Measurements from ENCODE around the gene GFOD2. TPM values are rescaled to one million over a fixed set of nuclear protein-coding genes. Genes with fewer than 3 reads are reported as not detected.
"Not testable (repeated sequence)": the region's sequence is repeated elsewhere in the genome, so short reads cannot be mapped to it uniquely, and the experiment has no call there.

GFOD2 gene
- polyA plus RNA-seq, 1 donor = 6.4 TPM

DNA sequence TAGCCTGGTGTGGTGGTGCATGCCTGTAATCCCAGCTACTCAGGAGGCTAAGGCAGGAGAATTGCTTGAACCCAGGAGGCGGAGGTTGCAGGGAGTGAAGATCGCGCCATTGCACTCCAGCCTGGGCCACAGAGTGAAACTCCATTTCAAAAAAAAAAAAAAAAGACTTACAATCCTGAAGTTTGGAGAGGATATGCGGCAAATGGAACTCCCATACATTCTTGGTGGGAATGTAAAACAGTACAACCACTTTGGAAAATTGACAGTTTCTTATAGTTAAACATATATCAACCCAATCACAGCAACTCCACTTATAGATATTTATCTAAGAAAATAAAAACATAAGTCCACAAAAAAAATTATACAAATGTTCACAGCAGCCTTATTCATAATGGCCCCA is 11.9 kb downstream of the GFOD2 start:
- H3K4me3 ChIP-seq (ENCODE audit: low read length) = no peak overlapping the region
- DNase-seq = no peak
- no peak overlapping the region for H3K27ac ChIP-seq (ENCODE audit: low read length)
- H3K36me3 ChIP-seq (ENCODE audit: control insufficient read depth, insufficient read depth, low read length) = no peaks in the 10 kb centered on the region
- no peaks in the 10 kb centered on the region for H3K9me3 ChIP-seq (ENCODE audit: control insufficient read depth, low read depth, low read length)
- WGBS (ENCODE audit: insufficient coverage, low lambda C conversion rate) = no CpG with 5 or more reads among the region's 4 CpGs
- peaks cover 53% of the 10 kb centered on the region for H3K27me3 ChIP-seq (ENCODE audit: control insufficient read depth, insufficient read depth, low read length)
- no peaks in the 10 kb centered on the region for H3K4me1 ChIP-seq (ENCODE audit: control insufficient read depth, insufficient read depth, low read length)

DNA sequence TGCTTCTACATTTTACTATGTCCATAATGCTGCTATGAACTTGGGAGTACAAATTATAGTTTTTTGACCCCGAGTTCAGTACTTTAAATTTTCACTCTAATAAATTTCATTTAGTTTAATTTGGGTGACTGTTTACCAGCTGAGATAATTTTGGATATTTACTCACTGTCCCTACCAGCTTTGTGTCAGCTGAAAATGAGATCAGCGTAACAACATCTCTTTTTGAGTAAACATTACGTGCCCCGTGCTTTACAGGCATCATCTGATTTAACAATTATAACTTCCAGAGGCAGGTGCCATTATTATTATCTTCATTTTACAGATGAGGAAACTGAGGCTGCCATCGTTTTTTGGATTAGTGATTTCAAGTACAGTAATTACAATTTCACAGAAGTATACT is 15.0 kb downstream of the GFOD2 start:
- H3K27me3 ChIP-seq (ENCODE audit: control insufficient read depth, insufficient read depth, low read length) = peaks cover 31% of the 10 kb centered on the region
- no peak for DNase-seq
- H3K36me3 ChIP-seq (ENCODE audit: control insufficient read depth, insufficient read depth, low read length) = no peaks in the 10 kb centered on the region
- H3K4me3 ChIP-seq (ENCODE audit: low read length) = no peak overlapping the region
- WGBS (ENCODE audit: insufficient coverage, low lambda C conversion rate) = 83% methylated on average over 1 of the region's 5 CpGs
- H3K9me3 ChIP-seq (ENCODE audit: control insufficient read depth, low read depth, low read length) = peaks cover 5% of the 10 kb centered on the region
- H3K27ac ChIP-seq (ENCODE audit: low read length) = no peak overlapping the region
- H3K4me1 ChIP-seq (ENCODE audit: control insufficient read depth, insufficient read depth, low read length) = no peaks in the 10 kb centered on the region

DNA sequence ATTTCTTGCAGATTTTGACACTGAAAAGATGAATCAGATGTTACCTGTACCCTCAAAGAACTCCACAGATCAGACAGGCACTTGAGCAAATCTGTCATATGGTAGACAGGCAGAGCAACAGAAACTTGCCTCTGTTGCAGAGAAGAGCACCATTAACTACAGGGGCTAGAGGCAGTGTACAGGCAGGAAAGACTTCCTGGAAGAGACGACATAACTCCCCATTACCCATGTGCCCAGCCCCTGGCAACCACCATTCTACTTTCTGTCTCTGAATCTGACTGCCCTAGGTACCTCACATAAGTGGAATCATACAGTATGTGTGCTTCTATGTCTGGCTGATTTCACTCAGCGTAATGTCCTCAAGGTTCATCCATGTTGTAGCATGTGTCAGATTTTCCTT is 15.5 kb downstream of the GFOD2 start:
- Histone ChIP-seq H3K4me3 (ENCODE audit: low read length) (no peak overlapping the region), H3K36me3 (ENCODE audit: control insufficient read depth, insufficient read depth, low read length) (no peaks in the 10 kb centered on the region), H3K4me1 (ENCODE audit: control insufficient read depth, insufficient read depth, low read length) (no peaks in the 10 kb centered on the region), H3K27ac (ENCODE audit: low read length) (no peak overlapping the region), H3K9me3 (ENCODE audit: control insufficient read depth, low read depth, low read length) (peaks cover 5% of the 10 kb centered on the region), H3K27me3 (ENCODE audit: control insufficient read depth, insufficient read depth, low read length) (peaks cover 26% of the 10 kb centered on the region)
- WGBS (ENCODE audit: insufficient coverage, low lambda C conversion rate) = no CpG with 5 or more reads among the region's 2 CpGs
- DNase-seq = no peak

DNA sequence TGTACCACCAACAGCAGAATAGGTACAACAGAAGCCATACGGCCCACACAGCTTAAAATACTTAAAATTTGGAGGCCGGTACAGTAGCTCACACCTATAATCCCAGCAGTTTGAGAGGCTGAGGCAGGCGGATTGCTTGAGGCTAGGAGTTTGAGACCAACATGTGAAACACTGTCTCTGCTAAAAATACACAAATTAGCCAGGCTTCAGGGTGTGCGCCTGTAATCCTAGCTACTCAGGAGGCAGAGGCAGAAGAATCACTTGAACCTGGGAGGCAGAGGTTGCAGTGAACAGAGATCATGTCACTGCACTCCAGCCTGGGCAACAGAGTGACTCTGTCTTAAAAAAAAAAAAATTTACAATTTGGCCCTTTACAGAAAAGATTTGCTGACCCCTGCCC is 17.0 kb downstream of the GFOD2 start:
- Histone ChIP-seq H3K4me1 (ENCODE audit: control insufficient read depth, insufficient read depth, low read length) (peaks cover 12% of the 10 kb centered on the region), H3K4me3 (ENCODE audit: low read length) (no peak overlapping the region), H3K27ac (ENCODE audit: low read length) (no peak overlapping the region), H3K36me3 (ENCODE audit: control insufficient read depth, insufficient read depth, low read length) (no peaks in the 10 kb centered on the region), H3K27me3 (ENCODE audit: control insufficient read depth, insufficient read depth, low read length) (peaks cover 18% of the 10 kb centered on the region), H3K9me3 (ENCODE audit: control insufficient read depth, low read depth, low read length) (peaks cover 5% of the 10 kb centered on the region)
- DNase-seq = no peak
- no CpG with 5 or more reads among the region's 4 CpGs for WGBS (ENCODE audit: insufficient coverage, low lambda C conversion rate)

DNA sequence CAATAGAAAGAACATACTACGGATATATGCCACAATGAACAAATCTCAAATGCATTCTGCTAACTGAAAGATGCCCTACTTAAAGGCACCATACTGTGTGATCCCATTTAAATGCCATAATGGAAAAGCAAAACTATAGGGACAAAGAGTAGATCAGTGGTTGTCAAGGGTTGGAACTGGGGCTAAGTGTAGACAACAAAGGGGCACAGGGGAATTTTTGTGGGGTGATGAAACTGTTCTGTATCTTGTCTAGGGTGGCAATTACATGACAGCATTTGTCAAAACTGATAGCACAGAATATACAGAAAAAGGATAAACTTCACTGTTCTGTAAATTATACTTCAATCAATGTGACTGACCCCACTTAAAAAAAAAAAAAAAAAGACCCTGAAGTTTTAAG is 17.7 kb downstream of the GFOD2 start:
- no peak for DNase-seq
- H3K27ac ChIP-seq (ENCODE audit: low read length) = no peak overlapping the region
- H3K9me3 ChIP-seq (ENCODE audit: control insufficient read depth, low read depth, low read length) = peaks cover 5% of the 10 kb centered on the region
- peaks cover 17% of the 10 kb centered on the region for H3K4me1 ChIP-seq (ENCODE audit: control insufficient read depth, insufficient read depth, low read length)
- H3K27me3 ChIP-seq (ENCODE audit: control insufficient read depth, insufficient read depth, low read length) = peaks cover 18% of the 10 kb centered on the region
- no peak overlapping the region for H3K4me3 ChIP-seq (ENCODE audit: low read length)
- WGBS (ENCODE audit: insufficient coverage, low lambda C conversion rate) = 100% methylated on average over 1 of the region's 1 CpG
- H3K36me3 ChIP-seq (ENCODE audit: control insufficient read depth, insufficient read depth, low read length) = no peaks in the 10 kb centered on the region

DNA sequence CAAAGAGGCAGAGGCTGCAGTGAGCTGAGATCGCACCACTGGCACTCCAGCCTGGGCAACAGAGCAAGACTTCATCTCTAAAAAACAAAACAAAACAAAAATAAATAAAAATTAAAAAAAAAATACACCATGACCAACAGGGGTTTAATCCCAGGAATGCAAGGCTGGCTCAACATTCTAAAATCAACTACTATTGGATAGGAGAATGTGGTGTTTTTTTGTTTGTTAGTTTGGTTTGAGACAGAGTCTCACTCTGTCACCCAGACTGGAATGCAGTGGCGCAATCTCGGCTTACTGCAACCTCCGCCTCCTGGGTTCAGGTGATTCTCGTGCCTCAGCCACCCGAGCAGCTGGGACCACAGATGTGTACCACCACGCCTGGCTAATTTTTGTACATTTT is 19.9 kb downstream of the GFOD2 start:
- Histone ChIP-seq H3K4me1 (ENCODE audit: control insufficient read depth, insufficient read depth, low read length) (peaks cover 17% of the 10 kb centered on the region), H3K27ac (ENCODE audit: low read length) (no peak overlapping the region), H3K36me3 (ENCODE audit: control insufficient read depth, insufficient read depth, low read length) (no peaks in the 10 kb centered on the region), H3K4me3 (ENCODE audit: low read length) (no peak overlapping the region), H3K9me3 (ENCODE audit: control insufficient read depth, low read depth, low read length) (peaks cover 5% of the 10 kb centered on the region), H3K27me3 (ENCODE audit: control insufficient read depth, insufficient read depth, low read length) (peaks cover 16% of the 10 kb centered on the region)
- no CpG with 5 or more reads among the region's 7 CpGs for WGBS (ENCODE audit: insufficient coverage, low lambda C conversion rate)
- DNase-seq = no peak

DNA sequence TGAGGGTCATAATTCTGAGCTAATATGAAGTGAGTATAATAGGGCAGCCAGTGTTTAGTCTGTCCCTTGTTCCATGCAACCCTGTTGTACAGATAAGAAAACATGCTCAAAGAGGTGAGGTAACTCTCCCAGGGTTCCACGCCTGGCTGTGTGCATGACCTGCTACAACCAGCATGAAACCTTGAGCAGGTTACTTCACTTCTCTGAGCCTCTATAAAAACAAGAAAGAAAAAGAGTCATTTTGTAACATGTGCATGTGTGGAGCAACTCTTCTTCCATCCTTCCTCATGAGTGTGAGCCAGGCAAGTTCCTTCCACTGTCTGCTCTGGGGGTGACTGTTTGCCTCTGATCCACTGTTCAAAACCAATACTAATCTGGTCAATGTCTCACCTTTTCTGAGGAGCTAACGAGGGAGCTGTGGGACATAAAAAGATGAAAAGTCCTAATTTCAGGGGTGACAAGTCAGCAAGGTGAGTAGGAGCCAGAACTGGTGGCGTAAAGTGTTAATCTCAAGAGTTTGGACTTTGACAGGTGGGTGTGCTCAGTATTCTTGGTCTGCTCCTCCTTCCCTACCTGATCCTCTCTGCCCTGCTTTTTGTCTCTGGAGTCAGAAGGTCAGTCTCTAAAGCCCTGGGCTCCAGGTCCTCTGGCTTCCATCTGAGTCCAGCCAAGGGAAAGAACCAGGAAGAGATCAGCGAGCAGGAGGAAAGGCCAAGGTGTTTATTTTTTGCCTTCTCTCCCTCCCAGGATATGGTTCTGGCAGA is 21.5 kb downstream of the GFOD2 start:
- no CpG with 5 or more reads among the region's 4 CpGs for WGBS (ENCODE audit: insufficient coverage, low lambda C conversion rate)
- H3K9me3 ChIP-seq (ENCODE audit: control insufficient read depth, low read depth, low read length) = peaks cover 5% of the 10 kb centered on the region
- peaks cover 17% of the 10 kb centered on the region for H3K4me1 ChIP-seq (ENCODE audit: control insufficient read depth, insufficient read depth, low read length)
- DNase-seq = peak; percentile 35 to 76
- H3K27me3 ChIP-seq (ENCODE audit: control insufficient read depth, insufficient read depth, low read length) = peaks cover 14% of the 10 kb centered on the region
- no peaks in the 10 kb centered on the region for H3K36me3 ChIP-seq (ENCODE audit: control insufficient read depth, insufficient read depth, low read length)
- no peak overlapping the region for H3K4me3 ChIP-seq (ENCODE audit: low read length)
- H3K27ac ChIP-seq (ENCODE audit: low read length) = no peak overlapping the region

DNA sequence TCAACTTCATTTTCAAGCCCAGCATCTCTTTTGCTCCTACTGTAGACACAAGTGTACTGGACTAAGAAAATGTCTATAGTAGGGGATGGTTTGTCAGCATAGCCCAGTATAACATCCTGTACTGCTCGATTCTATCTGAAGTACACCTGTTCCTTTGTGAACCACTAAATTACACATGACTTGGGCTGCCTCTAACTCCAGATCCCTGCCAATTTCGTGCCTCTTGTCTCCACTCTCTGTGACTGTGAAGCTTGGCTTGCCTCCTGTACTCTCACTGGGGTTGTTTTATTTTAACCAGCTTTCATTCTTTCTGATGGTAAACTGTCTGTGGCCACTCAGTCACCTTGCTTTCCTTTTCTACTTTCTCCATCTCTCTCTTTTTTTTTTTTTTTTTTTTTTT is 24.5 kb downstream of the GFOD2 start:
- H3K36me3 ChIP-seq (ENCODE audit: control insufficient read depth, insufficient read depth, low read length) = no peaks in the 10 kb centered on the region
- peaks cover 14% of the 10 kb centered on the region for H3K27me3 ChIP-seq (ENCODE audit: control insufficient read depth, insufficient read depth, low read length)
- peaks cover 4% of the 10 kb centered on the region for H3K9me3 ChIP-seq (ENCODE audit: control insufficient read depth, low read depth, low read length)
- H3K27ac ChIP-seq (ENCODE audit: low read length) = no peak overlapping the region
- WGBS (ENCODE audit: insufficient coverage, low lambda C conversion rate) = no CpG with 5 or more reads among the region's 2 CpGs
- no peak overlapping the region for H3K4me3 ChIP-seq (ENCODE audit: low read length)
- no peak for DNase-seq
- peaks cover 17% of the 10 kb centered on the region for H3K4me1 ChIP-seq (ENCODE audit: control insufficient read depth, insufficient read depth, low read length)

DNA sequence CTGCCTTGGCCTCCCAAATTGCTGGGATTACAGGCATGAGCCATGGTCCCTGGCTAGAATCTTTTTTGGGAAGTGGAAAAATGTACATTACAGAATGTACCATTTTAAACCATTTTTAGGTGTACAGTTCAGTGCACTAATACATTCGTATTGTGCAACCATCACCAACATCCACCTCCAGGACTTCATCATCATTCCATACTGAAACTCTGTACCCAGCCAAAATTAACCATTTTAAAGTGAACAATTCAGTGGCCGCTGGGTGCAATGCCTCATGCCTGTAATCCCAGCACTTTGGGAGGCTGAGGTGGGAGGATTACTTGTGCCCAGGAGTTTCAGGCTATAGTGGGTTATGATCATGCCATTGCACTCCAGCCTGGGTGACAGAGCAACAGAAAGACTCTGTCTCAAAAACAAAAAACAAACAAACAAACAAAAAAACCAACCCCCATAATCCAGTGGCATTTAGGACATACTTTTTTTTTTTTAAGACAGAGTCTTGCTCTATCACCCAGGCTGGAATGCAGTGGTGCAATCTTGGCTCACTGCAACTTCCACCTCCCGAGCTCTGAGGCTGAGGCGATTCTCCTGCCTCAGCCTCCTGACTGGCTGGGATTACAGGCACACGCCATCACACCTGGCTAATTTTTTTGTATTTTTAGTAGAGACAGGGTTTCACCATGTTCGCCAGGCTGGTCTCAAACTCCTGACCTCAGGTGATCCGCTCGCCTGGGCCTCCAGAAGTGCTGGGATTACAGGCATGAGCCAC is 25.4 kb downstream of the GFOD2 start:
- H3K4me3 ChIP-seq (ENCODE audit: low read length); H3K27ac ChIP-seq (ENCODE audit: low read length); DNase-seq; H3K36me3 ChIP-seq (ENCODE audit: control insufficient read depth, insufficient read depth, low read length); H3K9me3 ChIP-seq (ENCODE audit: control insufficient read depth, low read depth, low read length): not testable (repeated sequence)
- peaks cover 14% of the 10 kb centered on the region for H3K27me3 ChIP-seq (ENCODE audit: control insufficient read depth, insufficient read depth, low read length)
- WGBS (ENCODE audit: insufficient coverage, low lambda C conversion rate) = no CpG with 5 or more reads among the region's 8 CpGs
- peaks cover 17% of the 10 kb centered on the region for H3K4me1 ChIP-seq (ENCODE audit: control insufficient read depth, insufficient read depth, low read length)

DNA sequence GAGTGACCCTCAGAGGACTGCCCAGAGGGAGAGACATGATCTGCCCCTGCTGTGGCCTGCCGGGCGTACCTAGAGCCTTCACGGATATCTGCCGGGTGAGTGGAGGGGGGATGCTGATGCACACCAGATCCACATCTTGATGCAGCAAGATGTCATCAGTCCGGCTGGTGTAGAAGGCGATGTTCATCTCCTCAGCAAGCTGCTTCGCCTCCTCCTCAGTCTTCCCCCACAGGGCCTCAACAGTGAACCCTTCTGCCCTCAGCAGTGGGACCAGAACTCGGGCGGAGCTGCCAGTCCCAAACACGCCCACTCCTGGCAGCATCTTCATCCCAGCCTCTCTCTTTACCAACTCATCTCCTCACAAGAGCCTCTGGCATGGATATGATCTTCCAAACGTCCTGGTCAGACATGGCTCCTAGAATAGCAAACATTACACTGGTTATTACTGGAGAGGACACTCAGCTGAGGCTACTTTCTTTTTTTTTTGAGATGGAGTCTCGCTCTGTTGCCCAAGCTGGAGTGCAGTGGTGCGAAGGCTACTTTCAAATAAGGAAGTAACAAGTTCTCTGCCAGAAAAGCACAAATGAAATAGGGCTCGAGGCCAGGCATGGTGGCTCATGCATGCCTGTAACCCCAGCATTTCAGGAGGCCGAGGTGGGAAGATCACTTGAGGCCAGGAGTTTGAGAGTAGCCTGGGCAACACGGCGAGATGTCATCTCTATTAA is 33.6 kb downstream of the GFOD2 start:
- no peak overlapping the region for H3K4me3 ChIP-seq (ENCODE audit: low read length)
- no peak for DNase-seq
- H3K4me1 ChIP-seq (ENCODE audit: control insufficient read depth, insufficient read depth, low read length) = no peaks in the 10 kb centered on the region
- peaks cover 5% of the 10 kb centered on the region for H3K27me3 ChIP-seq (ENCODE audit: control insufficient read depth, insufficient read depth, low read length)
- WGBS (ENCODE audit: insufficient coverage, low lambda C conversion rate) = no CpG with 5 or more reads among the region's 17 CpGs
- H3K27ac ChIP-seq (ENCODE audit: low read length) = no peak overlapping the region
- no peaks in the 10 kb centered on the region for H3K9me3 ChIP-seq (ENCODE audit: control insufficient read depth, low read depth, low read length)
- H3K36me3 ChIP-seq (ENCODE audit: control insufficient read depth, insufficient read depth, low read length) = peaks cover 4% of the 10 kb centered on the region
